LHCN-M2 (cell line): ENCODE data around the gene ULBP3. TPM values are rescaled to one million over a fixed set of nuclear protein-coding genes. Genes with fewer than 3 reads are reported as not detected.
"Not testable (repeated sequence)": the region's sequence is repeated elsewhere in the genome, so short reads cannot be mapped to it uniquely, and the experiment has no call there.

Experiments
- DNase-seq: peaks from one replicate; pipeline ENCODE4 v3.0.0-alpha.2; 2012; ENCODE audit warnings: low read depth
- total RNA-seq: library from RNA; depleted of rRNA; stranded (reverse); fragments of >200 nt; gene quantifications from 2 replicates; pipeline ENCODE4 v1.2.3, GENCODE V29; 2014

ULBP3 gene
- total RNA-seq, 1 experiment from 2014 or later: 10.7 TPM

GRCh38 chr6:150076196-150076893, 7.4 kb upstream of the ULBP3 start:
- DNase-seq: no peak

GRCh38 chr6:150075034-150075421, 6.1 kb upstream of the ULBP3 start:
- no peak for DNase-seq

- not testable (repeated sequence) for DNase-seq
Measured at GRCh38 chr6:150074396-150075033, 5.6 kb upstream of the ULBP3 start.

- DNase-seq: peak; percentile 47
Measured at GRCh38 chr6:150072201-150072600, 3.3 kb upstream of the ULBP3 start.

- no peak for DNase-seq
Measured at GRCh38 chr6:150070236-150070818, 1.4 kb upstream of the ULBP3 start.

- no peak for DNase-seq
Measured at GRCh38 chr6:150069706-150070105, 785 bp upstream of the ULBP3 start.

GRCh38 chr6:150068151-150068550, 770 bp downstream of the ULBP3 start:
- DNase-seq: no peak

GRCh38 chr6:150065083-150065482, 3.8 kb downstream of the ULBP3 start:
- DNase-seq: no peak

- no peak for DNase-seq
Measured at GRCh38 chr6:150063640-150064039, 5.3 kb downstream of the ULBP3 start.

- DNase-seq: not testable (repeated sequence)
Measured at GRCh38 chr6:150059973-150060372, 8.9 kb downstream of the ULBP3 start.

GRCh38 chr6:150058986-150059385, 9.9 kb downstream of the ULBP3 start:
- no peak for DNase-seq

GRCh38 chr6:150058231-150058792, 10.6 kb downstream of the ULBP3 start:
- no peak for DNase-seq

- DNase-seq: no peak
Measured at GRCh38 chr6:150057501-150057951, 11.4 kb downstream of the ULBP3 start.

- DNase-seq: no peak
Measured at GRCh38 chr6:150056916-150057315, 12.0 kb downstream of the ULBP3 start.

GRCh38 chr6:150056156-150056555, 12.8 kb downstream of the ULBP3 start:
- no peak for DNase-seq

GRCh38 chr6:150055131-150055530, 13.8 kb downstream of the ULBP3 start:
- DNase-seq: no peak

- no peak for DNase-seq
Measured at GRCh38 chr6:150053450-150053849, 15.5 kb downstream of the ULBP3 start.

- no peak for DNase-seq
Measured at GRCh38 chr6:150050846-150051245, 18.1 kb downstream of the ULBP3 start.

- no peak for DNase-seq
Measured at GRCh38 chr6:150048099-150048498, 20.8 kb downstream of the ULBP3 start.

GRCh38 chr6:150046943-150047342, 22.0 kb downstream of the ULBP3 start:
- DNase-seq: no peak

GRCh38 chr6:150044621-150045145, 24.2 kb downstream of the ULBP3 start:
- DNase-seq: no peak
